ENCODE measurements around the gene S100A1. TPM values are rescaled to one million over a fixed set of nuclear protein-coding genes. Genes with fewer than 3 reads are reported as not detected.
A peak's percentile ranks its signal among the peaks of the same experiment; 100 is the strongest.

Gene S100A1
- total RNA-seq, 1 experiment from 2014 or later, result not detected

DNA sequence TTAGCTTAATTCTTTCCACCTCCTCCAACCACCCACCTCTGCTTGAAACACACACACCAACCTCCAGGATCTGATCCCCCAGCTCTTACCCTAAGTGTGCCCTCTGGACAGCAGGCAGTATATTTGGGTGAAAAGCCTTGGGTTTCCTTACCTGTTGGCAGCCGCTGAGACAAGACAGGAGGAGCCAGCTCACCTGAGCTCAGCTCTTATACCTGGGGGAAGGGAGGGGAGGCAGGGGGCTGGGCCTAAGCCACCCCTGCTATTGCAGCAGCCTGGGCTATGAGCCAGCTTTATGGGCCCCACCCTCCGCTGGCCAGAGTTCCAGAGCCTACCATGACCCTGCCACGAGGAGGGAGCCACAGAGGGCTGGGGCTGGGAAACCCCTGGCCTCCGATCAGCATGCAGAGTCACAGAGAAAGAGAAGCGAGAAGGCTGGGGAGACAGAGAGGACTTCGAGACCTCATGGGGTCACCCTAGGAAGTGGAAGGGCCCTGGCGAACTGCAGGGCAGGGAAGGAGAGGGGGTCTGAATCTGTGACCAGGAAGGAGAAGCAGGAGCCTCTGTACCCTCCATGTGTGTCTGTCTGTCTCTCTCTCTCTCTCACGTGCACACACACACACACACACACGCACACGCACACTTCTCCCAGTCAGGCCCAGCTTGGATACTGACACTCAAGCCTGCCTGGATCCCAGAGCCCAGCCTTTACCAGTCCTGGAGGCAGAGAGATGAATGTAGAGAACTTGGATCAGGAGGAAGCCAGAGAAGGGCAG, 11.9 kb upstream of the S100A1 start, which contains the start of gene S100A14:
Gene S100A14, minus strand, starts transcription at position 182 of the 773 bp plus-strand sequence. CDS start 467 bp downstream, outside the sequence.
- intact Hi-C loops (cut with micrococcal nuclease; ENCODE audit: unreplicated experiment), result loop anchor here (2.0 kb wide), 1 partner anchor 44 kb away; no protein-coding TSS in a partner anchor
- Mint-ChIP-seq H3K4me3 (ENCODE audit: low read depth, unreplicated experiment) (peak within 1 kb of the TSS; percentile 54), H3K4me1 (ENCODE audit: low read depth, unreplicated experiment) (peaks cover 55% of the 10 kb centered on the region), H3K27me3 (ENCODE audit: unreplicated experiment) (no peaks in the 10 kb centered on the region), H3K9me3 (ENCODE audit: low read depth, unreplicated experiment) (no peaks in the 10 kb centered on the region), H3K27ac (ENCODE audit: unreplicated experiment) (peak within 1 kb of the TSS; percentile 87), H3K36me3 (ENCODE audit: insufficient read depth, unreplicated experiment) (peaks cover 64% of the 10 kb centered on the region)
- CTCF ChIA-PET, result interaction anchor here (0.6 to 9.3 kb wide), 8 partner anchors 9 to 1947 kb away, joined by 3 to 99 read pairs (median 8); partner anchors contain the start of genes CHTOP, S100A1 and S100A13
- TF ChIP-seq, protein P1, sequence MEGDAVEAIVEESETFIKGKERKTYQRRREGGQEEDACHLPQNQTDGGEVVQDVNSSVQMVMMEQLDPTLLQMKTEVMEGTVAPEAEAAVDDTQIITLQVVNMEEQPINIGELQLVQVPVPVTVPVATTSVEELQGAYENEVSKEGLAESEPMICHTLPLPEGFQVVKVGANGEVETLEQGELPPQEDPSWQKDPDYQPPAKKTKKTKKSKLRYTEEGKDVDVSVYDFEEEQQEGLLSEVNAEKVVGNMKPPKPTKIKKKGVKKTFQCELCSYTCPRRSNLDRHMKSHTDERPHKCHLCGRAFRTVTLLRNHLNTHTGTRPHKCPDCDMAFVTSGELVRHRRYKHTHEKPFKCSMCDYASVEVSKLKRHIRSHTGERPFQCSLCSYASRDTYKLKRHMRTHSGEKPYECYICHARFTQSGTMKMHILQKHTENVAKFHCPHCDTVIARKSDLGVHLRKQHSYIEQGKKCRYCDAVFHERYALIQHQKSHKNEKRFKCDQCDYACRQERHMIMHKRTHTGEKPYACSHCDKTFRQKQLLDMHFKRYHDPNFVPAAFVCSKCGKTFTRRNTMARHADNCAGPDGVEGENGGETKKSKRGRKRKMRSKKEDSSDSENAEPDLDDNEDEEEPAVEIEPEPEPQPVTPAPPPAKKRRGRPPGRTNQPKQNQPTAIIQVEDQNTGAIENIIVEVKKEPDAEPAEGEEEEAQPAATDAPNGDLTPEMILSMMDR (IDR thresholded peaks at IDR 0.05; ENCODE audit: unreplicated experiment), result no peak
- peak; percentile 86 for DNase-seq
- BruUV-seq (replicated peaks), result no TSS peak

GRCh38 chr1:153616917-153617311, 11.3 kb upstream of the S100A1 start:
- intact Hi-C loops (cut with micrococcal nuclease; ENCODE audit: unreplicated experiment), result loop anchor here (2.0 kb wide), 1 partner anchor 44 kb away; no protein-coding TSS in a partner anchor
- Mint-ChIP-seq H3K36me3 (ENCODE audit: insufficient read depth, unreplicated experiment) (peaks cover 58% of the 10 kb centered on the region), H3K4me3 (ENCODE audit: low read depth, unreplicated experiment) (peak overlapping the region; percentile 54), H3K27me3 (ENCODE audit: unreplicated experiment) (no peaks in the 10 kb centered on the region), H3K9me3 (ENCODE audit: low read depth, unreplicated experiment) (no peaks in the 10 kb centered on the region), H3K4me1 (ENCODE audit: low read depth, unreplicated experiment) (peaks cover 49% of the 10 kb centered on the region), H3K27ac (ENCODE audit: unreplicated experiment) (peak overlapping the region; percentile 87)
- no TSS peak for BruUV-seq (replicated peaks)
- TF ChIP-seq, protein P1 (IDR thresholded peaks at IDR 0.05; ENCODE audit: unreplicated experiment), result no peak
- CTCF ChIA-PET, result interaction anchor here (1.1 to 9.3 kb wide), 7 partner anchors 10 to 106 kb away, joined by 3 to 99 read pairs (median 6); partner anchors contain the start of genes CHTOP, S100A1 and S100A13
- no peak for DNase-seq

DNA sequence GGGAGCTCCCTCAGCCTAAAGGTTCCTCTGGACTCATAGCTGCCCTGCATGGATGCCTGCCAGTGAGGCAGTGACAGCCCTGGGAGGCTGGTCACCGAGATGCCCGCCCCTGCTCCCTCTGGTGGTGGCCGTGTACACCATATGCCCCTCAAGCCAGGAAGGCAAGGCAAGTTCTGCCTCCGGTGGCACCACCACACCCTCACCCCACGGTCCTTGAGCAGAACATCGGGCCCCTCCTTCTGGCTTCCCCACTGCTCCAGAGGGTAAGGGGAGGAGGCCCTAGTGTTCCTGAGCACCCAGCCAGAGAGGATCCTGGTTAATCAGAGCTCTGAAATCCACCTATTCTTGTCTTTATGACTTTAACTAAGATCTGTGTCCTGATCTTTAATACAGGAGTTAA, 10.6 kb upstream of the S100A1 start:
- no peaks in the 10 kb centered on the region for H3K9me3 Mint-ChIP-seq (ENCODE audit: low read depth, unreplicated experiment)
- peak; percentile 83 for DNase-seq
- CTCF ChIA-PET, result interaction anchor here (1.2 to 9.3 kb wide), 4 partner anchors 10 to 51 kb away, joined by 3 to 99 read pairs (median 17); partner anchors contain the start of genes CHTOP, S100A1 and S100A13
- BruUV-seq (replicated peaks), result no TSS peak
- peaks cover 52% of the 10 kb centered on the region for H3K36me3 Mint-ChIP-seq (ENCODE audit: insufficient read depth, unreplicated experiment)
- TF ChIP-seq, protein P1 (IDR thresholded peaks at IDR 0.05; ENCODE audit: unreplicated experiment), result peak; percentile 33
- H3K4me1 Mint-ChIP-seq (ENCODE audit: low read depth, unreplicated experiment), result peaks cover 46% of the 10 kb centered on the region
- H3K27me3 Mint-ChIP-seq (ENCODE audit: unreplicated experiment), result no peaks in the 10 kb centered on the region
- H3K4me3 Mint-ChIP-seq (ENCODE audit: low read depth, unreplicated experiment), result no peak overlapping the region
- intact Hi-C loops (cut with micrococcal nuclease; ENCODE audit: unreplicated experiment), result loop anchor here (2.0 kb wide), 1 partner anchor 45 kb away; no protein-coding TSS in a partner anchor
- H3K27ac Mint-ChIP-seq (ENCODE audit: unreplicated experiment), result peak overlapping the region; percentile 87

DNA sequence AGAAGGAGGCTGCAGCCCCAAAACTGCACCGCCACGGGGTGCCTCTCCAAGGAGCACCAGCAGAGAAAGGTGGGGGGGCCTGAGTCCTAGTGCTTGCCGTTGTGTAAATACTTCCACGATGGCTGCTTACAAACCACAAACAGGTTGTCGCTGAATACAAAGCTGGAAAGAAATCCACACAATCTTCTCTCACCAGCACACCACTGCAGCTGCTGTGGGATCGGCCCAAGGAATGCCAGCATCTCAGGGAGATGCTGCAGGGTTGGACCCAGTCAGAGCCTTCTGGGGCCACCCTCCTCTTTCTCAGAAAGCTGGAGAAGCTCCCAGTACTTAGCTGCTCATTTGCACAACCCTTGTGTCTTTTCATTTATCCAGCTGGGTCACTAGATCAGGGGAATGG, 9.1 kb upstream of the S100A1 start:
- no peaks in the 10 kb centered on the region for H3K9me3 Mint-ChIP-seq (ENCODE audit: low read depth, unreplicated experiment)
- H3K27ac Mint-ChIP-seq (ENCODE audit: unreplicated experiment), result no peak overlapping the region
- BruUV-seq (replicated peaks), result no TSS peak
- no peak for DNase-seq
- H3K4me1 Mint-ChIP-seq (ENCODE audit: low read depth, unreplicated experiment), result peaks cover 46% of the 10 kb centered on the region
- intact Hi-C loops (cut with micrococcal nuclease; ENCODE audit: unreplicated experiment), result no loop called here
- CTCF ChIA-PET, result interaction anchor here (9.3 kb wide), 1 partner anchor 8 kb away, joined by 99 read pairs; the partner anchor contains the start of genes S100A1 and S100A13
- TF ChIP-seq, protein P1 (IDR thresholded peaks at IDR 0.05; ENCODE audit: unreplicated experiment), result no peak
- no peaks in the 10 kb centered on the region for H3K27me3 Mint-ChIP-seq (ENCODE audit: unreplicated experiment)
- H3K4me3 Mint-ChIP-seq (ENCODE audit: low read depth, unreplicated experiment), result no peak overlapping the region
- peaks cover 58% of the 10 kb centered on the region for H3K36me3 Mint-ChIP-seq (ENCODE audit: insufficient read depth, unreplicated experiment)
